COLO668 (cell line): Measurements from ENCODE around the gene ADAMTS10.
"Not testable (repeated sequence)": the region's sequence is repeated elsewhere in the genome, so short reads cannot be mapped to it uniquely, and the experiment has no call there.

Experiments used
- DNase-seq: peaks from one replicate; lab custom pipeline; 2025; ENCODE audit not compliant: unreplicated experiment; lab: John Stamatoyannopoulos, UW

ADAMTS10 gene

DNA sequence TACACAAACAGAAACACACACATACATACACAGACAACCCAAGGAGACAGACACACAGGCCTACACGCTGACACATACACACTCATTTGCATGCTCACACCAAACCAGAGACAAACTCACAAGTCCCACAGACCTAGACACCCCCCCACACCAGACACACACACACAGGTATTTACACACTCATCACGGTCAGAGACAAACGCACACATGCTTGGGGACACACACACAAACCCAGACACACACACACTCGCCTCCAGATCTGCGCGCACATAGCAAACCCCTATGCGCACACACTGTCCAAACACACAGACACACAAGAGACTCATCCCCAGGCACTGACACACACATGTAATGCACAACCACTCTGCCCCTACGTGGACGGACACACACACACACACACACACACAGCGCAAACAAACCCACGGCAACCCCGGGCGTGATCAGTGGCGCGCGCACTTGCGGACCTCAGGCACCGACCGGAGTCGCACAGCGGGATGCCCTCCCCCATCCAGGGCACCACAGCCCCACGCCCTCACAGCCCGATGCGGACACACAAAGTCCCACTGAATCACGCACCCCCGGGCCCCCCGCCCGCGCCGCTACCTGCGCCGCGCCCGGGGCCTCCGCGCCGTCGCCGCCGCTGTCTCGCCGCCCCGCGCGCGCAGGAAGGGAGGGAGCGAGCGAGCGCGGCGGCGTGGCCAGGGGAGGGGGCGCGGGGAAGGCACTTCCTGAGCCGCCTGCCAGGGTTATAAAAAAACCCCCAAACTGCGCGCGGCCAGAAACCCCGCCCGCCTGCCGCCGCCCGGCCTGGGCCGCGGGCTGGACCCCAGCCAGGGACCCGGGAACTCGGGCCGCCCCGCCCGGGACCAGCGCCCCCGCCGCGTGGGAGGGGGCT is at the start of gene ADAMTS10:
Gene ADAMTS10 (minus strand): TSS at position 675 of the 895 bp plus-strand sequence. CDS start 5,005 bp downstream, outside the sequence.
- no peak for DNase-seq

DNA sequence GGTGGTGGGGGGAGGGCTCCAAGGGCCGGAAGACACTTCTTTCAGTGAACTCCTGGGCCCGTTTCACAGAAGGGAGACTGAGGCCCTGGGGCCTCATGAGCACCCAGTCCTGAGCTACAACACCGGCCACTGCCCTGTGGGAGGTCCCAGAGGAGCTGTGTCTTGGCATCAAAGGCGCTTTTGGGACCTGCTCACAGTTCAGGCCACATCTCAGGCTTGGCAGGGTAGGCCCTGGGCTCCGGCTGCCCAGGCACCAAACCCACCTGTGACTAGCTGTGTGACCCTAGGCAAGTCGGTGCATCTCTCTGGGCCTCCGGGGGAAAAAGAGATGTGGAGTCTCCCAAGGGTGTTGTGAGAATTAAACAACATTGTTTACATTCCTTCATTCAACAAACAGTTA is 49.4 kb upstream of the ADAMTS10 start:
- no peak for DNase-seq

DNA sequence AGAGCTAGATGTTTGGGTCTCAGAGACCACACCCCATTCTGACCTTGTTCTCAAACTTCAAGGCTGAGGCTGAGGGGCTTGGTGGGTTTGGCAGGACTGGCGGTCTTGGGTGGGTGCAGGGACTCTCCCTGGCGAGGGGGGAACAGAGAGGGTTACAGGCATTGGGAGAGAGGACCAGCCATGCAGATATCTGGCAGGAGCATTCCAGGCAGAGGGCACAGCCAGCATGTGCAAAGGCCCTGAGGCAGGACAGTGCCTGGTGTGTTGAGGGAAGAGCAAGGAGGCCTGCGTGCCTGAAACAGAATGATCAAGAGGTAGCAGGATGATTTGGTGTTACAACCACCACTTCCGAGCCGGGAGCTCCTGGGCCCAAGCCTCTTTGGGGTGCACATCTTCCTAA is 47.4 kb upstream of the ADAMTS10 start:
- DNase-seq: no peak

DNA sequence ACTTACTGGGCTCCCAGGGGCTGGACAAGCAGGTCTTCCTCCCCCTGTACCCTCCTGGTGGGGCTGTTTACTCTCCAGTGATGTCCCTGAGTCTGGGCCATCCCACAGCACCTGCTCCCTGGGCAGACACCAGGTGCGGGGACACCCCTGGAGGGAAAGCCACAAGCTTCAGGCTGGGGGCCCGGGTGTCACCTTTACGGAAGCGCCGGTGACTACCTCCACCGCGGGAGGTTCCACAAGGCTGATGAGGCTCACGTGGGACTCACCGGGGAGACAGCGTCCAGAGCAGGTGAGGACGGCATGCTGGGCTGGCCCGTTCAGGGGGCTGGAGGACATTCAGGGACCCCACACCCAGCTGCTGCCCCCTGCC is 44.8 kb upstream of the ADAMTS10 start:
- DNase-seq: peak; percentile 86

DNA sequence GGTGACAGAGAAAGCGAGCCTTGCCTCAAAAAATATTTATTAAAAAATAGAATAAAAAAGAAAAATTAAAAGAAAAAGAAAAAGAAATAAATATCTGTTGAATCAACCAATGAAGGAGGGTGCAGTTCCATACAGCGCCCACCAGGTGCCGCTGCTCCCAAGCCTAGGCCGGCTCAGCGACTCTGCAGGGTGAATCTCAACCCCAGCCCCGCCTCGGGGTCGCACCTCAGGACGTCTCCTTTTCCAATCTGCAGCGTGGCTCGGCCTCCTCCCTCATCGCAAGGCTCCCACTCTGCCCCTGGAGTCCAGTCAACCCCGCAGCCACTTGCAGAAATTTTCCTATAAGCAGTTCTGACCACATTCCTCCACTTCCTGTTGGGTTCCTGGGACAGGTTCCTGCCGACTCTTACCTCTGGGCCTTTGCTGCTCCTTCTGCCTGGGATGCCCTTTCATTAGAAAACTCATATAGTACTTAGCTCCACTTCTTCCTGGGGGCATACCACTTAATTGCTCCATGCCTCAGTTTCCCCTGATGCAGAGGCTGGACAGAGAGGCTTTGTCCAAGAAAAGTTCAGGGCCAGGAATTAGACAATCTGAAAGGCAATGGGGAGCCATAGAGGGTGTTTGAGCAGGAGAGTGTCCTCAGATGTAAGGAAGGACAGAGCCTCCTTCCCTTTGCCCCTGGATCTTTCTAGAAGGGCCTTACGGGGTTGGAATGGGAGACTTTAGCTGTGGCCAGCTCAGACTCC is 44.2 kb upstream of the ADAMTS10 start:
- peak; percentile 61 for DNase-seq

DNA sequence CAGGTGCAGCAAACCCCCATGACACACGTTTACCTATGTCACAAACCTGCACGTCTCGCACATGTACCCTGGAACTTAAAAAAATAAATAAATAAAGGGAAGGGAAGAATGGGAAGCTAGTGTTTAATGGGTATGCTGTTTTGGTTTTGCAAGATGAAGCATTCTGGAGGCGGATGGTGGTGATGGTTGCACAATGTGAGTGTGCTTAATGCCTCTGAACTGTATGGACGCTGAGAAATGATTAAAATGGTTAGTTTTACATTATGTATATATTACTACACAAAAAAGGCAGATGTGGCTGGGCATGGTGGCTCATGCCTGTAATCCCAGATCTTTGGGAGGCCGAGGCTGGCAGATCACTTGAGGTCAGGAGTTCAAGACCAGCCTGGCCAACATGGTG is 37.7 kb upstream of the ADAMTS10 start:
- DNase-seq: no peak

DNA sequence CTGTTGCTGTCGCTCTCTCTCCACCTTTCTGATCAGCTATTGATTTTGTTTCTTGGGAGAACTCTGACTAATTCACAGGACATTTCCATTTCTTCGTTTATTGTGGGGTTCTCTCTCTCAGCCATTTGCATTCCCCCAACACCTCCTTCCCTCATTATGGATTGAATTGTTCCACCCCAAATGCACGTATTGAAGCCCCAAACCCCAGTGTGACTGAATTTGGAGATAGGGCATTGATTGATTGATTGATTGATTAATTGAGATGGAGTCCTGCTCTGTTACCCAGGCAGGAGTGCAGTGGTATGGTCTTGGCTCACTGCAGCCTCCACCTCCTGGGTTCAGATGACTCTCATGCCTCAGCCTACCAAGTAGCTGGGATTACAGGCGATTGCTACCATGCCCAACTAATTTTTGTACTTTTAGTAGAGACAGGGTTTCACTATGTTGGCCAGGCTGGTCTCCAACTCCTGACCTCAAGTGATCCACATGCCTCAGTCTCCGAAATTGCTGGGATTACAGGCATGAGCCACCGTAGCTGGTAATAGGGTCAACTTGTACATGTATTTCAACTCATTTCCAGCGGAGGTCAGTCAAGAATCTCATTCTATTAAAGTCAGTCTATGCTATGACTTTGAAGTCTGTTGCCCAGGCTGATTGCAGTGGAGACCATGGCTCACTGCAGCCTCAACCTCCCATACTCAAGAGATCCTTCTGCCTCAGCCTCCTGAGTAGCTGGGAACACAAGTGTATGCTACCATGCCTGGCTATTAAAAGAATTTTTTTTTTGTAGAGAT is 33.5 kb upstream of the ADAMTS10 start:
- no peak for DNase-seq

DNA sequence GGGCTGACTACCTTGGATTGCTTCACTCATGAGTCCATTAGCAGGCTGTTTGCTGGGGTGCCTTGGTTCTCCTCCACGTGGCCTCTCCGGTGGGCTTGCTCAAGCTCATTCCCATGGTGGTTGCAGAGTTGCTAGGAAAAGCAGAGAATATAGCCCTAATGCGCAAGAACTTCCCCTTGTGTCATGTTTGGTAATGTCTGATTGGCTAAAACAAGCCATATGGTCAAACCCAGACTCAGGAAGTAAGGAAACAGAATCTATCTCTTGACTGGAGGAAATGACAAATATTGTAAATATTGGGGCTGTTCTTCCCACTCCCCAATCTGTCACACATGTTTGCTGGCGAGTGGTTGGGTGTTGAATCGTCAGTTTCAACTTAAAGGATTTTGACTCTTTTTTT is 32.0 kb upstream of the ADAMTS10 start:
- DNase-seq: no peak

DNA sequence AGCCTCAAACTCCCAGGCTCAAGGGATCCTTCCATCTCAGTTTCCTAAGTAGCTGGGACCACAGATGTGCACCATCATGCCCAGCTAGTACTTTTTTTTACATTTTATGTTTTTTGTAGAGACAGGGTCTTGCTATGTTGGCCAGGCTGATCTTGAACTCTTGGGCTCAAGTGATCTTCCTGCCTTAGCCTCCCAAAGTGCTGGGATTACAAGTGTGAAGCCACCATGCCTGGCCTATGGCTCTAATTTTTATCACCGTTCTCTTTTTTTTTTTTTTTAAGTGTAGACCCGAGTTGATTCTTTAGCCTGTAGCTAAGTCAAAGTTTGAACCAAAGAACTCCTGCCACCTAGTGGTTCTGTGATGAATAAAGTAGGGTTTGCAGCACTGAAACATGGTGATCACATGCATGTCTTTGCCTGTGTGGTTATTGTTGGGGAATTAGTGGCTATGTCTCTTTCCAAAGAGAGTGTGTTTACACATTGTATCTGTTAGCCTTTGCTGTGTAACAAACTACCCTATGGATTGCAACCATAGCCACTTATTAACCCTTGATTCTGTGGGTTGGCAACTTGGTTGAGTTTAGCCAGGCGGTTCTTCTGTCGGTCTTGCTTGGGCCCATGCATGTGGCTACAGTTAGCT is 31.5 kb upstream of the ADAMTS10 start:
- no peak for DNase-seq

DNA sequence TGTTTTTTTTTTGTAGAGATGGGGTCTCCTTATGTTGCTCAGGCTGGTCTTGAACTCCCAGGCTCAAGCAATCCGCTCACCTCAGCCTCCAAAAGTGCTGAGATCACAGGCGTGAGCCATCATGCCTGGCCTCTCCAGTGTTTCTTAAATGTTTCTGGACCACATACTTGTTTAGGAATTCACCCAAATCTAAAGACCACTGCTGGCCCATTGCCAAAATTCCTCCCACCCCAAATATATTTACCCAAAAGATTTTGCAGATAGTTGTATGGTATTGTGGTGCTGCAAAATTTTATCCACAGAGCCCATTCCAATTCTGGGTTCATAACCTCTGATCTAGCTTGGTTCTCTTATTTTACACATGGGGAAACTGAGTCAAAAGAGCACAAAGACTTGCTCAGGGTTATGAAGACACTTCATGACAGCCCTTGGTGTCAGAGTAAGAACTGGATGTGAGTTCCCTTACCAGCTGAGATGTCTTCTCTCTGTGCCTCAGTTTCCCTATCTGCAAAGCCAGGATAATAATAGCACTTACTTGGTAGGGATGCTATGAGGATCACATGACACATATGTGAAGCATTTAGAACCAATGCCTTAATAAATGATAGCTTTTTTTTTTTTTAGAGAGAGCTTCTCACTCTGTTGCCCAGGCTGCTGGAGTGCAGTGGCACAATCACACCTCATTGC is 30.8 kb upstream of the ADAMTS10 start:
- no peak for DNase-seq

DNA sequence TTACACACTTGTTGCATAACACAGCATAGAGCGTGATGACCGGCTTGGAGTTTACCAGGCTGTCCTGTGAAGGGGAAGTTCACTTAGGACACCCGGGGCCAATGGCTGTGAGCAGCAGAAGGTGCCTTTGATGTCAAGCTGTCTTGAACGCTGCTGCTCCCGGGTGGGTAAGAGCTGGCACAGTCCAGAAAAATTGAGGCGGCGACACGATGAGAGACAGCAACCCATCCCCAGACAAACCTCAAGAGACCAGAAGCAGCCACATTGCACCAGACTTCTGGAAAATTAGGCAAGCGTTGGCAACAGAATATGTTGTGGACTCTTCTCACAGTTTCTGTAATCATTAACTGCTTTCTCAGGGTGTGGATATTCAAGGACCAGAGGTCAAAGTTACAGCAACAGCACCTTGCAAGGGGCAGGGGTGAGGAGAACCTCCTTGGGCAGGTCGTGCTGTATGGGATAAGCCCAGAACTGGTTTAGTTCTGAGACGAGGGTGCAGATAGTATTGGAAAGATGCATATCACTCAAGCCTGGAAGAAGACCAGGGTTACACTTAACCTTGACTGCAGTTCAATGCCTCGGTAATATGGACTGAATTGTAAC is 30.0 kb upstream of the ADAMTS10 start:
- no peak for DNase-seq

DNA sequence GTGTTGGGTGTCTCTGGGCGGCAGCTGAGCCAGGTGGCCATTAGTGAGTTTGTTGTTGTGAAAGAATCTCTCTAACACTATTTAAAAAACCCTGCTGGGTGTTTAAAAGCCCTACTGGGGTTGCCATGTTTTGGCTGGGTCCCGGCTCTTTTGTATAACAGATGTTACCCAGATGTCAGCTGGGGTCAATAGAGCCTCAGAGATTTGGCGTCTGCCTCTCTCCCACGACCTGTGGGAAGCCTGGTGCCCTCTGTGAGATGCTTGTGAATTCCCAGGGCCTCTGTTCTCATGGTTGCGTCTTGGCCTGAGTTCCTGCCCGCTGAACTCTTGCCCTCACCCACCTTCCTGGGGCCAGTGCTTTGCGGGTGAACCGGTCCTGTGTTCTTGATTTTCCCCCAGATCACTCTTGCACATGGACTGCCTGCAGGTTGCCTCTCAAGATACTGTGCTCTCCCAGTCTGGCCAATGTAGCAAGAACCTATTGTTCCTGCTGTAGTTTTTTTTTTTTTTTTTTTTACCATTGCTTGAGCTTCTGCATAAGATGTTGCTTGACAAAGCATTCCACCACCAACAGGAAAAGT is 29.4 kb upstream of the ADAMTS10 start:
- DNase-seq: no peak

DNA sequence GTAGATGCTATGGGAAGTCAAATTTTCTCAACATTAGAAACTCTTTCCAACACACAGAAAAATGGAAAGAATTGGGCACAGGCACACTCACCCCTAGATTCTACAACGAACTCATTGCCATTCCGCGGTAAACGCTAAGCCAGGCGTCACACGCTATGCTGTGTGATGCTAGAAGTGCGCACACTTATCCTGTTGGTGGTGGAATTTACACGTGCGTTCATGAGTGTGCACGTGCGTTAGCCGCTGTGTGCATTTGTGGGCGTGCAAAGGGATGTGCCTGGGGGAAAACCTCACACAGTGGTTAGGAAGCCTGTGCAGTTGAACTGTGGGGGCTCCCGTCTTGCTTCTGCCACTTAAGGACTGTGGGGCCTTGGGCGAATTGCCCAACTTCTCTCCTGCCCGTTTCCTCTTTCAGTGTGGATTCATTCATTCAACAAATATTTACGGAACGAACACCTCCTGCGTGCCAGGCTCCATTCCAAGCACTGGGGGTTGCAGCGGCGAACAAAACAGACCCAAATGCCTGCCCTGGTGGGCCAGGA is 27.6 kb upstream of the ADAMTS10 start:
- no peak for DNase-seq

DNA sequence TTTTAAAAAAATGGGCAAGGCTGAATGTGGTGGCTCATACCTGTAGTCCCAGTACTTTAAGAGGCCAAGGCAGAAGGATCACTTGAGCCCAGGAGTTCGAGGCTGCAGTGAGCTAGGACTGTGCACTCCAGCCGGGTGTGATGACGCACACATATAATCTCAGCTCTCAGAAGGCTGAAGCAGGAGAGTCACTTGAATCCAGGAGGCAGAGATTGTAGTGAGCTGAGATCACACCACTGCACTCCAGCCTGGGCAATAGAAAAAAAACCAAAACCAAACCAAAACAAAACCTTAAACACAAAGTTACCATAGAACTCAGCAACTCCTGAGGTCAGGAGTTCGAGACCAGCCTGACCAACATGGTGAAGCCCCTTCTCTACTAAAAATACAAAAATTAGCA is 26.6 kb upstream of the ADAMTS10 start:
- DNase-seq: not testable (repeated sequence)

DNA sequence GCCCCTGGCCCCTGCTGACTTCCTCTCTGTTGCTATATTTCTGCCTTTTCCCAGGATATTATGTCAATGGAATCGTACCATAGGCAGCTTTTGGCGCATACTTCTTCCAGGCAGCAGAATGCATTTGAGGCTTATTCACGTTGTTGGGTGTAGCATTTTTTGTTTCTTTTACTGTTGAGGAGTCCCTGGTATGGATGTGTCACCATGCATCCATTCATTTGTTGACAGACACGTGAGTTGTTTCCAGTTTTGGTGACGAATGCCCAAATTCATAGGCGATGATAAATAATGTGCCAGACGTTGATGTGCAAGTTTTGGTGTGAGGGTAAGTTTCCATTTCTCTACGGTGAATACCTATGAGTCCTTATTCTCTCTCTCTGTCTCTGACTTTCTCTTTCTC is 24.9 kb upstream of the ADAMTS10 start:
- no peak for DNase-seq

DNA sequence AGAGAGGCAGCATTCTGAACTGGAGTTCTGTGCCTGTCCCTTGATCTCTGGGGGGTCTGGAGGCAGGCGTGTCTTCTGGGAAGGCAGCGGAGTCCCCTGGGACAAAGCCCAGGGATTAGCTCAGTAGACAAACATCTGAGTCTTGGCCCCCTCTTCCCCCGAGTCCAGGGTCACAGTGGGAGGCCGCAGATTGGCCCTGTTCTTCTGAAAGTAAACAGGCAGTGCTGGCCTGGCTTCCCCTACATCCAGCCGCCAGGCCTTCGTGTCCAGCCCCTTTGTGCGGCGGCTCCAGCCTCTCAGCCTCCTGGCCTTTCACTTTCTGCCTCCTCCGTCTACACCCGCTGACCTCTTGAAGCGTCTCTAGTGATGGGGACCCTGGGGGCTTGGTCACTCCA is 20.9 kb upstream of the ADAMTS10 start:
- no peak for DNase-seq

DNA sequence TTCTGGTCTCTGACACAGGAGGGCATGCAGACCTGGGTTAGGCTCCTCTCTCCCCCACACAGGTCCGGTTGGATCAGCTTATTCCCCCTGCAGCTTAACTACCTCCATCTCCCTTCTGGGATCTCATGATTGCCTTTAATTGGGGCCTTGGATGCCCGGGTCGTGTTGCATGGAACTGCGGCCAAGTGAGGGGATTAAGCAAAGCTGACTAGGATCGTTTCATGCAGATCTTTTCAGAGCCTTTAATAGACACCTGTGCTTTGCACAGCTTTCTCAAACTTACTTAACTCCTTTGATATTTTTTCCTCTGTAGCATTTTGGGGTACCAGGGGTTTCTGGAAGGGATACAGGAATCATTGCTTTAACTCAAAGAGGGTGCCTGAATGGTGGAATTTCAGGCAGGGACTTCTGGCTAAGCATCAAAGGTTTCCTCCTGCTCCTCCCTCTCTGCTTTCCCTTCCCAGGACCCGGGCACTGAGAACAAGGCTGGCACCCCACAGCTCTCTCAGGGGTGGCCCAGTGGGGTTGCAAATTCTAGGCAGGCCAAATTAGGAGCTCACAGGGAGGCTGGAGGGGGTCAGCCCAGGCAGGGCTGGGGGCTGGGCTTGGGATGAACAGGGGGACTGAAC is 20.4 kb upstream of the ADAMTS10 start:
- no peak for DNase-seq

DNA sequence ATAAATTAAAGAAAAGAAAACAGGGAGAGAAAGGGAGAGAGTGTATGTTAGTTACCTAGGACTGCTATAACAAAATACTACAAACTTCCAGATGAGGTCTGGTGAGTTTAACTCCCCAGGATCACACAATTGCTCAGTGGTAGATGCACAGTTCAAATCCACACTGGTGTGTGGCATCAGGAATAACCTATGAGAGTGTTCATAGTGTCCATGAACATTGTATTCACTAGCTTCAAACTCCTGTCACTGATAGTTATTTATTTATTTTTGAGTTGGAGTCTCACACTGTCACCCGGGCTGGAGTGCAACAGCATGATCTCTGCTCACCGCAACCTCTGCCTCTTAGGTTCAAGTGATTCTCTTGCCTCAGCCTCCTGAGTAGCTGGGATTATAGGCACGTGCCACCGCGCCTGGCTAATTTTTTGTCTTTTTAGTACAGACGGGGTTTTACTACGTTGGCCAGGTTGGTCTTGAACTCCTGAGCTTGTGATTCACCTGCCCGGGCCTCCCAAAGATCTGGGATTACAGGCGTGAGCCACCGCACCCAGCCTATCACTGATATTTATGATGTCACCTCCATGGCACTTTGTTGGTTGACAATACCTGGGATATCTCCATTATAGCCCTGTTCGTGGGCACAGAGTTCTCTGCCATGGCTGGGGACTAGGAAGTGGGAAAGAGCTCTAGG is 19.6 kb upstream of the ADAMTS10 start, which contains the start of gene NFILZ:
Gene NFILZ (plus strand): TSS at position 638 of the 688 bp plus-strand sequence. CDS start 46,133 bp downstream, outside the sequence.
- DNase-seq: no peak
